Suppressor macrophage treated with lipopolysaccharide for 1 hour (primary cell): ENCODE results near the gene INPP4B.
"Not testable (repeated sequence)": the region's sequence is repeated elsewhere in the genome, so short reads cannot be mapped to it uniquely, and the experiment has no call there.

Experiments
- DNase-seq, 3 donors: peaks; one replicate each; pipeline ENCODE4 v3.0.0-alpha.2; 2020 to 2022

The INPP4B gene

GRCh38 chr4:142823796-142824195 is 22.3 kb downstream of the INPP4B start:
- no peak for DNase-seq

GRCh38 chr4:142818476-142818875 is 27.6 kb downstream of the INPP4B start:
- DNase-seq, result no peak

- peak; percentile 49 to 77 (median 57) for DNase-seq
These were observed 28.1 kb downstream of the INPP4B start for GRCh38 chr4:142818031-142818430.

GRCh38 chr4:142817442-142817841 is 28.7 kb downstream of the INPP4B start:
- peak; percentile 72 to 82 (median 75) for DNase-seq

- DNase-seq, result peak; percentile 68 to 79 (median 76)
These were observed 30.3 kb downstream of the INPP4B start for GRCh38 chr4:142815834-142816233.

- no peak for DNase-seq
These were observed 32.7 kb downstream of the INPP4B start for GRCh38 chr4:142813388-142813787.

GRCh38 chr4:142812091-142812490 is 34.0 kb downstream of the INPP4B start:
- DNase-seq, result no peak

- DNase-seq, result no peak
These were observed 35.1 kb downstream of the INPP4B start for GRCh38 chr4:142811034-142811433.

- DNase-seq, result no peak
These were observed 36.5 kb downstream of the INPP4B start for GRCh38 chr4:142809559-142809958.

GRCh38 chr4:142803879-142804278 is 42.2 kb downstream of the INPP4B start:
- not testable (repeated sequence) for DNase-seq

- DNase-seq, result no peak
These were observed 44.1 kb downstream of the INPP4B start for GRCh38 chr4:142801966-142802365.

- DNase-seq, result no peak
These were observed 65.0 kb downstream of the INPP4B start for GRCh38 chr4:142781114-142781513.

- no peak for DNase-seq
These were observed 67.2 kb downstream of the INPP4B start for GRCh38 chr4:142778900-142779299.

GRCh38 chr4:142778430-142778829 is 67.7 kb downstream of the INPP4B start:
- no peak for DNase-seq

- no peak for DNase-seq
These were observed 68.9 kb downstream of the INPP4B start for GRCh38 chr4:142777045-142777743.

GRCh38 chr4:142776026-142776425 is 70.1 kb downstream of the INPP4B start:
- peak in 2 of 3 donors; percentile 1 to 4 for DNase-seq

- DNase-seq, result no peak
These were observed 72.6 kb downstream of the INPP4B start for GRCh38 chr4:142773505-142773904.

GRCh38 chr4:142762280-142762679 is 83.8 kb downstream of the INPP4B start:
- no peak for DNase-seq

GRCh38 chr4:142752202-142752786 is 93.8 kb downstream of the INPP4B start:
- DNase-seq, result no peak

- no peak for DNase-seq
These were observed 102.8 kb downstream of the INPP4B start for GRCh38 chr4:142743121-142743825.

- no peak for DNase-seq
These were observed 104.1 kb downstream of the INPP4B start for GRCh38 chr4:142741995-142742394.

- DNase-seq, result no peak
These were observed 117.9 kb downstream of the INPP4B start for GRCh38 chr4:142728233-142728632.

- DNase-seq, result no peak
These were observed 119.0 kb downstream of the INPP4B start for GRCh38 chr4:142727149-142727548.

- no peak for DNase-seq
These were observed 120.2 kb downstream of the INPP4B start for GRCh38 chr4:142725886-142726285.
